ENCODE measurements around the gene KRCC1.
"Not testable (repeated sequence)": the region's sequence is repeated elsewhere in the genome, so short reads cannot be mapped to it uniquely, and the experiment has no call there.

The KRCC1 gene

GRCh38 chr2:88051792-88052191 lies 3.8 kb downstream of the KRCC1 start:
- no peak for DNase-seq (ENCODE audit: low read depth)
- H3K4me3 ChIP-seq (replicated peaks; ENCODE audit: low read depth, low read length): no peak overlapping the region
- TF ChIP-seq, protein P1, sequence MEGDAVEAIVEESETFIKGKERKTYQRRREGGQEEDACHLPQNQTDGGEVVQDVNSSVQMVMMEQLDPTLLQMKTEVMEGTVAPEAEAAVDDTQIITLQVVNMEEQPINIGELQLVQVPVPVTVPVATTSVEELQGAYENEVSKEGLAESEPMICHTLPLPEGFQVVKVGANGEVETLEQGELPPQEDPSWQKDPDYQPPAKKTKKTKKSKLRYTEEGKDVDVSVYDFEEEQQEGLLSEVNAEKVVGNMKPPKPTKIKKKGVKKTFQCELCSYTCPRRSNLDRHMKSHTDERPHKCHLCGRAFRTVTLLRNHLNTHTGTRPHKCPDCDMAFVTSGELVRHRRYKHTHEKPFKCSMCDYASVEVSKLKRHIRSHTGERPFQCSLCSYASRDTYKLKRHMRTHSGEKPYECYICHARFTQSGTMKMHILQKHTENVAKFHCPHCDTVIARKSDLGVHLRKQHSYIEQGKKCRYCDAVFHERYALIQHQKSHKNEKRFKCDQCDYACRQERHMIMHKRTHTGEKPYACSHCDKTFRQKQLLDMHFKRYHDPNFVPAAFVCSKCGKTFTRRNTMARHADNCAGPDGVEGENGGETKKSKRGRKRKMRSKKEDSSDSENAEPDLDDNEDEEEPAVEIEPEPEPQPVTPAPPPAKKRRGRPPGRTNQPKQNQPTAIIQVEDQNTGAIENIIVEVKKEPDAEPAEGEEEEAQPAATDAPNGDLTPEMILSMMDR (IDR thresholded peaks at IDR 0.05; ENCODE audit: low read length, missing control alignments): no peak

DNA sequence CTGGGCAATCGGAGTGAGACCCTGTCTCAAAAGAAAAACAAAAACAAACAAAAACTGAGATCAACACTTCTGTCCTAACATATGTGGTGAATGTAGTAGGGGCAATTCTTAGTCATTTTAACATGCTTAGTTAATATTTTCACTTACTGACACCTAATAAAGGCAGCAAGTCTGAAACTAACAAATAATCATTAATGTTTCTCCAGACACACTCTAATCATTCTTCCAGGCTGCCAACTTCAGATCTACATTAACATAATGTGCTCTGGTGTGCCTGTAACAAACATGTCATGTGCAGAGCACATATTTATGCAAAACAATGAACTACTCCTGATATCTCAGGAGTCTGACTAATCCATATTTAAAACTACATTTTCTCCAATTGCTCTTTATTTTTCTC lies 6.0 kb downstream of the KRCC1 start:
- H3K4me3 ChIP-seq (replicated peaks; ENCODE audit: low read depth, low read length): no peak overlapping the region
- no peak for DNase-seq (ENCODE audit: low read depth)
- TF ChIP-seq, protein P1 (IDR thresholded peaks at IDR 0.05; ENCODE audit: low read length, missing control alignments): no peak

GRCh38 chr2:88048541-88048940 lies 7.0 kb downstream of the KRCC1 start:
- TF ChIP-seq, protein P1 (IDR thresholded peaks at IDR 0.05; ENCODE audit: low read length, missing control alignments): no peak
- DNase-seq (ENCODE audit: low read depth): no peak
- no peak overlapping the region for H3K4me3 ChIP-seq (replicated peaks; ENCODE audit: low read depth, low read length)

GRCh38 chr2:88045561-88045960 lies 10.0 kb downstream of the KRCC1 start:
- DNase-seq (ENCODE audit: low read depth); H3K4me3 ChIP-seq (replicated peaks; ENCODE audit: low read depth, low read length): not testable (repeated sequence)

- TF ChIP-seq, protein P1 (IDR thresholded peaks at IDR 0.05; ENCODE audit: low read length, missing control alignments): no peak
- H3K4me3 ChIP-seq (replicated peaks; ENCODE audit: low read depth, low read length): no peak overlapping the region
- DNase-seq (ENCODE audit: low read depth): no peak
Observed at GRCh38 chr2:88042476-88042875, 13.1 kb downstream of the KRCC1 start.

DNA sequence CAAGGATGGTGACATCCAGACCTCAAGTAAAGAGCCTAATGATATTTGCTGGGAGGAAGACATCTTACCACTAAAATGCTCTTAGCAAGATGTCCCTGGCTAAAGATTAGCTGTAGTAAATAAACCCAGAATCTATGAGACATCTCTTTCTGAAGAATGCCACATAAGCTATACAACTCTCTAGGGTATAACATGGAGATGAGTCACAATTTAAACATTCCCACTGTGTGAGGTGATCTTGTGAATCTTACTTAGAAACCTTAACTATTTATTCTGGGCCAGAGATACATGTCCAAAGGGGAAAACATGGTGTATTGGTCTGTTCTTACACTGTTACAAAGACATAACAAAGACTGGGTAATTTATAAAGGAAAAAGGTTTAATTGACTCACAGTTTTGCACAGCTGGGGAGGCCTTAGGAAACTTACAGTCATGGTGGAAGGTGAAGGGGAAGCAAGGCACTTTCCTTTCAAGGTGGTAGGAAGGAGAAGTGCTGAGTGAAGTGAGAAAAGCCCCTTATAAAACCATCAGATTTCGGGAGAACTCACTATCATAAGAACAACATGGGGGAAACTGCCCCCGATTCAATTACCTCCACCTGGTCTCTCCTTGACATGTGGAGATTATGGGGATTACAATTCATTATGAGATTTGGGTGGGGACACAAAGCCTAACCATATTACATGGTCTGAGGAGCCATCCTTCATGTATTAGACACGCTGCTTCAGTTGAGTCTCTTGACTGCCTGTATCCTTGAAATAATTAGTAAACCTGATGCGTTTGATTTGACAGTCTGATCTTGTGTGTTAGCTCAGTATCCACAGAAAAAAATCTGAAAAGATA lies 17.1 kb downstream of the KRCC1 start:
- TF ChIP-seq, protein P1 (IDR thresholded peaks at IDR 0.05; ENCODE audit: low read length, missing control alignments): no peak

DNA sequence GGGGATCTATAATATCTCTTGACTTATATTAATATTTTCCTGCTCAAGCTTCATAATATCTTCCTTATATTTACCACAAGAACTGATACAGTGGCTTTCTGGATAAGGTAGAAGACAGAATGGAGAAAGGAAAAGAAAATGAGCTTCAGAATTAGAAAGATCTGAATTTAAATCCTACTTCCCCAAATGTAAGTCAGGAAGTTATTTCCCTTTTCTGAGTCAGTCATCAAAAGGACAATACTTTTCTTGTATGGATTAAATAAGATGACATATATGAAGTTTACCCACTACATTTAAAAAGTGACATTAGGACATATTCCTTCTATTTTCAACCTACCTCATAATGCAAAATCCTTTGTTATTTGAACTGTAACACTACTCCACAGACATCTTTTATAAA lies 19.0 kb downstream of the KRCC1 start:
- H3K4me3 ChIP-seq (replicated peaks; ENCODE audit: low read depth, low read length): no peak overlapping the region
- TF ChIP-seq, protein P1 (IDR thresholded peaks at IDR 0.05; ENCODE audit: low read length, missing control alignments): no peak
- DNase-seq (ENCODE audit: low read depth): no peak

More for the DNA sequence above, 17.1 kb downstream of the KRCC1 start:
- peak; percentile 82 for DNase-seq (ENCODE audit: low read depth)
- no peak overlapping the region for H3K4me3 ChIP-seq (replicated peaks; ENCODE audit: low read depth, low read length)

Measured in fibroblast of pulmonary artery (primary cell).